A549 treated with AZD2906 at 1 μM for 4 hours (cell line): ENCODE measurements around the gene CASQ1. TPM values are rescaled to one million over a fixed set of nuclear protein-coding genes. Genes with fewer than 3 reads are reported as not detected.

Source experiments
- total RNA-seq: library from RNA; stranded (reverse); fragments of 200-300 nt; extraction: Qiagen RNA extraction; gene quantifications from 5 replicates; pipeline ENCODE4 v1.2.3, GENCODE V29; 2022

The CASQ1 gene
- 0.03 to 0.10 TPM in 2 of 5 replicates, not detected in the others for total RNA-seq

GRCh38 chr1:160189649-160190625 lies at the start of gene CASQ1:
CASQ1 (plus strand) TSS chr1:160190575; CDS start chr1:160190752, 177 bp downstream.

GRCh38 chr1:160151303-160151702 lies 39.1 kb upstream of the CASQ1 start, which contains the start of gene ATP1A4:
ATP1A4 (plus strand) TSS chr1:160151603; CDS start chr1:160152041, 438 bp downstream.

GRCh38 chr1:160205242-160206035 lies 15.1 kb downstream of the CASQ1 start, which contains the start of gene PEA15:
PEA15 (plus strand) TSS chr1:160205384; CDS start chr1:160211545, 6,161 bp downstream.

Other genes with a start within 250 kb of the CASQ1 start
- gene IGSF9, start 245.0 kb upstream of the CASQ1 start, total RNA-seq: 0.12 to 0.22 TPM (median 0.15 TPM) in 5 replicates
- gene SLAMF9, start 236.3 kb upstream of the CASQ1 start, total RNA-seq: 0.25 to 0.64 TPM (median 0.41 TPM) in 5 replicates
- gene PIGM, start 158.6 kb upstream of the CASQ1 start, total RNA-seq: 3.8 to 5.1 TPM (median 4.3 TPM) in 5 replicates
- gene KCNJ10, start 120.4 kb upstream of the CASQ1 start, total RNA-seq: not detected in 5 replicates
- gene KCNJ9, start 109.0 kb upstream of the CASQ1 start, total RNA-seq: not detected in 5 replicates
- gene IGSF8, start 92.0 kb upstream of the CASQ1 start, total RNA-seq: 6.8 to 10.2 TPM (median 9.4 TPM) in 5 replicates
- 0.08 to 0.19 TPM (median 0.15 TPM) in 5 replicates for gene ATP1A2, start 74.8 kb upstream of the CASQ1 start, total RNA-seq
- gene ATP1A4, start 39.0 kb upstream of the CASQ1 start, total RNA-seq: 0.07 TPM in 1 of 5 replicates, not detected in the others
- 176 to 201 TPM (median 182 TPM) in 5 replicates for gene PEA15, start 14.8 kb downstream of the CASQ1 start, total RNA-seq
- 42.0 to 49.2 TPM (median 46.5 TPM) in 5 replicates for gene DCAF8, start 72.0 kb downstream of the CASQ1 start, total RNA-seq
- 19.2 to 25.9 TPM (median 23.1 TPM) in 5 replicates for gene PEX19, start 94.6 kb downstream of the CASQ1 start, total RNA-seq
- 74.9 to 101 TPM (median 78.0 TPM) in 5 replicates for gene COPA, start 152.7 kb downstream of the CASQ1 start, total RNA-seq
- gene NCSTN, start 152.8 kb downstream of the CASQ1 start, total RNA-seq: 39.1 to 48.5 TPM (median 45.8 TPM) in 5 replicates
- gene NHLH1, start 176.5 kb downstream of the CASQ1 start, total RNA-seq: 0.32 to 0.71 TPM (median 0.40 TPM) in 5 replicates
- gene VANGL2, start 210.0 kb downstream of the CASQ1 start, total RNA-seq: 0.46 to 0.98 TPM (median 0.71 TPM) in 5 replicates